ENCODE measurements around the gene COMMD1.
"Not testable (repeated sequence)": the region's sequence is repeated elsewhere in the genome, so short reads cannot be mapped to it uniquely, and the experiment has no call there.

Gene COMMD1

DNA sequence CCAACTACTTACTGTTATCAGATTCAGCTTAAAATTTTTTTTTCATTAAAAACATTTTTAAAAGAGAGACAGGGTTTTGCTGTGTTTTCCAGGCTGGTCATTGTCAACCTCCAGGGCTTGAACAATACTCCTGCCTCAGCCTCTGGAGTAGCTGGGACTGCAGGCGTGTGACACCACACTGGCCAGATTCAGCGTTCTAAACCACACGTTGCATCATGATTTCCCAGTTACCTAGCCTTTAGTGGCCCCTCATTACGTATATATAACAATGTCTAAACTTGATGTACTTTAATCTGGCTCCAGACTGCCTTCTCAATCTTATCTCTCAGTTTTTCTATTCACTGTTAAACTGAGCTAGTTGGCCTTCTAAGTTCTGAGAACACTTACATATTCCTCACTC lies 89.6 kb downstream of the COMMD1 start:
- no peak for DNase-seq
- Histone ChIP-seq H3K27me3 (replicated peaks) (no peaks in the 10 kb centered on the region), H3K36me3 (replicated peaks) (no peaks in the 10 kb centered on the region), H3K27ac (no peak overlapping the region), H3K4me3 (ENCODE audit: low read depth, low read length) (no peak overlapping the region)
- TF ChIP-seq, protein P1, sequence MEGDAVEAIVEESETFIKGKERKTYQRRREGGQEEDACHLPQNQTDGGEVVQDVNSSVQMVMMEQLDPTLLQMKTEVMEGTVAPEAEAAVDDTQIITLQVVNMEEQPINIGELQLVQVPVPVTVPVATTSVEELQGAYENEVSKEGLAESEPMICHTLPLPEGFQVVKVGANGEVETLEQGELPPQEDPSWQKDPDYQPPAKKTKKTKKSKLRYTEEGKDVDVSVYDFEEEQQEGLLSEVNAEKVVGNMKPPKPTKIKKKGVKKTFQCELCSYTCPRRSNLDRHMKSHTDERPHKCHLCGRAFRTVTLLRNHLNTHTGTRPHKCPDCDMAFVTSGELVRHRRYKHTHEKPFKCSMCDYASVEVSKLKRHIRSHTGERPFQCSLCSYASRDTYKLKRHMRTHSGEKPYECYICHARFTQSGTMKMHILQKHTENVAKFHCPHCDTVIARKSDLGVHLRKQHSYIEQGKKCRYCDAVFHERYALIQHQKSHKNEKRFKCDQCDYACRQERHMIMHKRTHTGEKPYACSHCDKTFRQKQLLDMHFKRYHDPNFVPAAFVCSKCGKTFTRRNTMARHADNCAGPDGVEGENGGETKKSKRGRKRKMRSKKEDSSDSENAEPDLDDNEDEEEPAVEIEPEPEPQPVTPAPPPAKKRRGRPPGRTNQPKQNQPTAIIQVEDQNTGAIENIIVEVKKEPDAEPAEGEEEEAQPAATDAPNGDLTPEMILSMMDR (IDR thresholded peaks at IDR 0.05; ENCODE audit: low read depth, low read length, missing control alignments), result no peak
- in situ Hi-C loops (cut with HindIII; ENCODE audit: low pct_ligation_motif_present, low sequenced_read_pairs), result no loop called here

DNA sequence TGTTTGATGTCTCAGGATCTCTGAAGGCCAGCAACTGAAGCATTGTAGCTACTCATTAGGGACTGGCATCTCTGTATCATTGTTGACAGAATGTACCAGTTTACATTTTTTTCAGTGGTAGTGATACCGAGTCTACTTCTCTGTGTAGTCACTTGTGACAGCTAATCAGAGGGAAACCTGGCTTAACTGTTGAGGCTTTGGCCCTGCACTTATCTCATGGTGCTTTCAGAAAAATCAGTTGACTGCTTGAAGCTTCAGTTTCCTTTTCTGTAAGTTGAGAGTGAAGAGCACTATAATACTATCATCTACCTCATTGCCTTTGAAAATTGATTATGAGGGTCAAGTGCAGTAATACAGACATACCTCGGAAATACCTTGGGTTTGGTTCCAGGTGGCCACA lies 90.0 kb downstream of the COMMD1 start:
- TF ChIP-seq, protein P1 (IDR thresholded peaks at IDR 0.05; ENCODE audit: low read depth, low read length, missing control alignments), result no peak
- no peak for DNase-seq
- no peak overlapping the region for H3K4me3 ChIP-seq (ENCODE audit: low read depth, low read length)
- H3K27me3 ChIP-seq (replicated peaks), result no peaks in the 10 kb centered on the region
- H3K27ac ChIP-seq, result no peak overlapping the region
- in situ Hi-C loops (cut with HindIII; ENCODE audit: low pct_ligation_motif_present, low sequenced_read_pairs), result no loop called here
- H3K36me3 ChIP-seq (replicated peaks), result no peaks in the 10 kb centered on the region

DNA sequence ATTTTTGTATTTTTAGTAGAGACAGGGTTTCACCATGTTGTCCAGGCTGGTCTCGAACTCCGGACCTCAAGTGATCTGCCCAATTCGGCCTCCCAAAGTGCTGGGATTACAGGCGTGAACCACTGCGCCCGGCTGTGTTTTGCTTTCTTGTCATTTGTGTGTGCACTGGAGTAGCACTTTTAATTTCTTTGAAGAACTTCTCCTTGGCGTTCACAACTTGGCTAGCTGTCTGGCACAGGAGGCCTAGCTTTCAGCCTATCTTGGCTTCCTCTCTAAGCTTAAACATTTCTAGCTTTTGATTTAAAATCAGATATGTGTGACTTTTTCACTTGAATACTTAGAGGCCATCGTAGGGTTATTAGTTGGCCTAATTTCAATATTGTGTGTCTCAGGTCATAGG lies 93.0 kb downstream of the COMMD1 start:
- Histone ChIP-seq H3K27me3 (replicated peaks) (no peaks in the 10 kb centered on the region), H3K4me3 (ENCODE audit: low read depth, low read length) (no peak overlapping the region), H3K36me3 (replicated peaks) (no peaks in the 10 kb centered on the region), H3K27ac (no peak overlapping the region)
- TF ChIP-seq, protein P1 (IDR thresholded peaks at IDR 0.05; ENCODE audit: low read depth, low read length, missing control alignments), result no peak
- no peak for DNase-seq
- in situ Hi-C loops (cut with HindIII; ENCODE audit: low pct_ligation_motif_present, low sequenced_read_pairs), result no loop called here

DNA sequence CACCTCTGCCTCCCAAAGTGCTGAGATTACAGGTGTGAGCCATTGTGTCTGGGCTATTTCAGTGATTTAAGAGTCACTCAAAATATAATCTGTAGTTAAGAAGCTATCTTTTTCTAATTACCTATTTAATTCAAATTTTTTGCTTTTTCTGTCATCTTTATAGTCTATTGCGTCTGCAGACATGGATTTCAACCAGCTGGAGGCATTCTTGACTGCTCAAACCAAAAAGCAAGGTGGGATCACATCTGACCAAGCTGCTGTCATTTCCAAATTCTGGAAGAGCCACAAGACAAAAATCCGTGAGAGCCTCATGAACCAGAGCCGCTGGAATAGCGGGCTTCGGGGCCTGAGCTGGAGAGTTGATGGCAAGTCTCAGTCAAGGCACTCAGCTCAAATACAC lies 95.1 kb downstream of the COMMD1 start:
- in situ Hi-C loops (cut with HindIII; ENCODE audit: low pct_ligation_motif_present, low sequenced_read_pairs), result no loop called here
- TF ChIP-seq, protein P1 (IDR thresholded peaks at IDR 0.05; ENCODE audit: low read depth, low read length, missing control alignments), result no peak
- Histone ChIP-seq H3K27me3 (replicated peaks) (no peaks in the 10 kb centered on the region), H3K27ac (no peak overlapping the region), H3K36me3 (replicated peaks) (no peaks in the 10 kb centered on the region), H3K4me3 (ENCODE audit: low read depth, low read length) (no peak overlapping the region)
- DNase-seq, result no peak

DNA sequence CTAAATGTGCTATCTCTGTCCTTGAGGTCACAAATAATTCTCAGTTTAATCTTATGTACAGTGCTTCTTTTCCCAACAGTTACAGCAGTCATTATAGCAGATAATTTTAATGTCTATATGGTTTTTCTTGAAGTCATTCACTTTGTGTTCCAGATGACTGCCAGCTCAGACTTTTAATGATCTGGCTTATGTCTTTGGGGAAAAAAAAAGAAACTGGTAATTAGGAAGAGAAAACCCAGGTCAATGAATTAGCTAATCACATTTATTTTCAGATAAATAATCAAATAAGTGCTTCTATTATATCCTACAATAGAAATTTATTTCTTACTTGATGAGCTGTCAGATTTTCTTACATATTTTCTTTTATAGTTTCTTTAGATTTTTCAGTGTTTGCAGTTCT lies 96.0 kb downstream of the COMMD1 start:
- in situ Hi-C loops (cut with HindIII; ENCODE audit: low pct_ligation_motif_present, low sequenced_read_pairs), result no loop called here
- DNase-seq, result no peak
- no peaks in the 10 kb centered on the region for H3K36me3 ChIP-seq (replicated peaks)
- no peak overlapping the region for H3K27ac ChIP-seq
- TF ChIP-seq, protein P1 (IDR thresholded peaks at IDR 0.05; ENCODE audit: low read depth, low read length, missing control alignments), result no peak
- no peaks in the 10 kb centered on the region for H3K27me3 ChIP-seq (replicated peaks)
- H3K4me3 ChIP-seq (ENCODE audit: low read depth, low read length), result no peak overlapping the region

DNA sequence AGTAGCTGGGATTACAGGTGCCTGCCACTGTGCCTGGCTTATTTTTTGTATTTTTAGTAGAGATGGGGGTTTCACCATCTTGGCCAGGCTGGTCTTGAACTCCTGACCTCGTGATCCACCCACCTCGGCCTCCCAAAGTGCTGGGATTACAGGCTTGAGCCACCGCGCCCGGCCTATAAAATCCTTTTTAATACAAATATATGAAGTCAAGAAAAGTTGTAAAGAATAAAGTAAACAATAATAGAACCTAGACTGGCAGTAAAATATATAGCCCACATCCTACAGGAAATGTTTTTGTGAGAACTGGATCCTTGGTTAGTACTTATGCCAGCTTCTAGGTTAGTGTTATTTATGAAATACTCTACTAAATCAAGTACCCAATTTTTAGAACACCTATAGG lies 99.0 kb downstream of the COMMD1 start:
- in situ Hi-C loops (cut with HindIII; ENCODE audit: low pct_ligation_motif_present, low sequenced_read_pairs); DNase-seq; H3K36me3 ChIP-seq (replicated peaks); H3K4me3 ChIP-seq (ENCODE audit: low read depth, low read length); H3K27ac ChIP-seq; H3K27me3 ChIP-seq (replicated peaks): not testable (repeated sequence)

Measured in brain microvascular endothelial cell (primary cell).